HCT116 (cell line): ENCODE measurements around the gene ZCWPW2.

Experiments used
- CTCF ChIP-seq, 3 experiments: fragments of 200-600 bp in 1 of 3; sonication (generic) in 1 of 3; IDR thresholded peaks in 2 of 3; conservative IDR thresholded peaks in 1 of 3; 2 replicates each; pipeline ENCODE4 v1.5.1; 2012 to 2017; ENCODE audit warnings: low read depth in 2 of 3, low read length in 2 of 3, antibody characterized with exemption in 1 of 3, borderline replicate concordance in 1 of 3, control low read depth in 1 of 3, mild to moderate bottlenecking in 1 of 3, mixed read lengths in 1 of 3, mixed run types in 1 of 3, moderate library complexity in 1 of 3; ENCODE audit not compliant: insufficient read depth in 1 of 3
- EZH2 ChIP-seq: fragments of 200-600 bp; sonication (generic); IDR thresholded peaks from 2 replicates; pipeline ENCODE4 v1.6.1; 2017; ENCODE audit warnings: antibody characterized with exemption, mixed run types
- FOSL1 ChIP-seq: IDR thresholded peaks from 2 replicates; pipeline ENCODE4 v1.6.1; 2012; ENCODE audit warnings: low read depth

- TF ChIP-seq EZH2 (no peak), CTCF (IDR thresholded peaks at IDR 0.05 in 2 of 3, conservative IDR thresholded peaks at IDR 0.05 in 1 of 3; ENCODE audit: borderline replicate concordance in 1 of 3, insufficient read depth in 1 of 3, low read depth in 2 of 3, low read length in 2 of 3) (no peak), FOSL1 (no peak)
These were observed 26.1 kb upstream of the ZCWPW2 start for GRCh38 chr3:28322464-28322863.
